ENCODE data around the gene SCUBE1. TPM values are rescaled to one million over a fixed set of nuclear protein-coding genes. Genes with fewer than 3 reads are reported as not detected.

Gene SCUBE1
- total RNA-seq, 1 donor from 2014 or later: not detected

DNA sequence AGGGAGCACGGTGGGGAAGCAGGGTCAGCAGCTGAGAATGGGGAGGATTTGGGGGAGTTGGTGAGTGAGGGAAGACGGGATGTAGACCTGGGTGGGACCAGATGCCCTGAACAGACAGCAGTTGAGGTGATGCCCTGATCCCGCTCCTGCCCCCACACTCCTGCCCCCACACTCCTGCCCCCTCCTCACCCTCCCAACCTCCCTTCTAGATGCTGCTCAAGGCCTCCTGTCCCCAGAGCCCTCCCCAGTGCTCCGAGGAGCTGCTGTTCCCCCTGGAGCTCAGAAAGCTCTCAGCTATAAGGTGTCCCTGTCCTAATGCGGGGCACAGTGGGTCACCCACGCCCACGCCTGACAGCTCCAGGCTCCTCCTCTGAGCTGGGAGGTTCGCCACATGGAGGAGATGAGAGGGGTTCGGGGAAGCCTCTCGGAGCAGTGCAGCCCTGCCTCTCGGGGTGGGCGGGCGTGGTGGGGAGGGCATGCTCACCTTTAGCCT, 131.2 kb downstream of the SCUBE1 start:
- no peak overlapping the region for H3K27ac Mint-ChIP-seq
- no peaks in the 10 kb centered on the region for H3K4me1 Mint-ChIP-seq (ENCODE audit: low read depth)
- H3K9me3 Mint-ChIP-seq: no peaks in the 10 kb centered on the region
- no peaks in the 10 kb centered on the region for H3K27me3 Mint-ChIP-seq (ENCODE audit: low read depth)
- intact Hi-C loops (cut with micrococcal nuclease): no loop called here
- H3K4me3 Mint-ChIP-seq (ENCODE audit: low read depth): no peak overlapping the region
- no peaks in the 10 kb centered on the region for H3K36me3 Mint-ChIP-seq (ENCODE audit: low read depth)
- no peak for DNase-seq (ENCODE audit: low spot score)

DNA sequence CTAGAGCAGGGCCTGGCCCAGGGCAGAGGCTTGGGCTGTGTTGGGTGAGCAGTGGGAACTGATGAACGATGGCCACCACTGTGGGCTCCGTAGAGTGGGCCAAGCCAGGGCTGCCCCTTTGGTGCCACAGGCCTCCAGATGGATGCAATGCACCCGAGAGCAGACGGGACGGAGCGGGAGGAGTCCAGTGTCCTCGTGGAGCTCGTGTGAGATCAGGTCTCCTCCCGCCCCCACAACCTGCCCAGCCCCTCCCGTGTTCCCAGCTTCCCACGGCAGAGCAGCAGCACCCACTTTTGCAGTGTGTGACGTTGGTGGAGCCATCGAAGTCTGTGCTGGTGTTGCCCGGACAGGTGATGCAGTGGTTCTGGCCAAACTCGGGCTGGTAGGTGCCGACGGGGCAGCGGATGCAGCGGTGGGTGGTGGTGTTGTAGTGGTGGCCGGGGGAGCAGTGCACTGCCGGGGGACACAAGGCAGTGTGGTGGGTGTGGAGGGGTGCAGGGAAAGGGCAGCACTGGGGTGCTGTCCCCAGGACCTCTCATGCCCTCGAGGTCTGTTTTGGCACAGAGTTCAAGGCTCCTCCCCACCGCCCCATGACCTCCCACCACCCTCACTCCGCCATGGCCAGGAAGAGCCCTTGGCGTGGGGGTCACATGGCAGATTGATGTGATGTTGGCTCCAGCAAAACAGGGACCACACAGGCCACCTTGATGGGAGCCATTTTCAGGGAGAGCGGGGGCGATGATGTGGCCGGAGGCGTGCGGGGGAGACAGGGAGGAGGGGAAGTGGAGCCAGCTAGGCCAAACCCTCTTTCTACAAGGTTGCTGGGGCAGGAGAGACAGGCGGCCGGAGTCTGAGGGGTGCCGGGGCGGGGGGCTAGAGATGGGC, 132.3 kb downstream of the SCUBE1 start:
- Mint-ChIP-seq H3K4me3 (ENCODE audit: low read depth) (no peak overlapping the region), H3K36me3 (ENCODE audit: low read depth) (no peaks in the 10 kb centered on the region), H3K4me1 (ENCODE audit: low read depth) (no peaks in the 10 kb centered on the region), H3K27me3 (ENCODE audit: low read depth) (no peaks in the 10 kb centered on the region), H3K9me3 (no peaks in the 10 kb centered on the region), H3K27ac (no peak overlapping the region)
- intact Hi-C loops (cut with micrococcal nuclease): no loop called here
- no peak for DNase-seq (ENCODE audit: low spot score)

DNA sequence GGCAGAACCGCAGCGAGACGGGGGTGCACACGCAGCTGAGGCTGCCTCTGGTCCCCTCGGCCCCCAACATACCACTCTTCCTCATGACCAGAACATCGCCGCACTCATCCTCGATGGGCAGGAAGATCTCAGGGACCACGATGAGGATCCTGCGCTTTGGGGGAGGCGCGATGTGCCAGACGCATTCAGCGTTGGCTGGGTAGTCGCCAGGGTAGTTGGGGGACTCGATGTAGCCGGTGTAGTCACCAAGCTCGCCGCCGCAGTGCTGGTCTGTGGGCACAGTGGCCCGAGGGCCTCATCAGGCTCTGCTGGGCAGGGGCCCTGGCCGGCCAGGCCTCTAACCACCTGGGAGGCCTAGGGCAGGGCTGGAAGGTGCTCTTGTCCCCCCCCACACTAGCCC, 133.2 kb downstream of the SCUBE1 start:
- intact Hi-C loops (cut with micrococcal nuclease): no loop called here
- DNase-seq (ENCODE audit: low spot score): no peak
- H3K27ac Mint-ChIP-seq: no peak overlapping the region
- H3K9me3 Mint-ChIP-seq: no peaks in the 10 kb centered on the region
- H3K36me3 Mint-ChIP-seq (ENCODE audit: low read depth): no peaks in the 10 kb centered on the region
- H3K4me3 Mint-ChIP-seq (ENCODE audit: low read depth): no peak overlapping the region
- no peaks in the 10 kb centered on the region for H3K4me1 Mint-ChIP-seq (ENCODE audit: low read depth)
- H3K27me3 Mint-ChIP-seq (ENCODE audit: low read depth): no peaks in the 10 kb centered on the region

GRCh38 chr22:43209523-43209890, 133.7 kb downstream of the SCUBE1 start:
- Mint-ChIP-seq H3K4me1 (ENCODE audit: low read depth) (no peaks in the 10 kb centered on the region), H3K4me3 (ENCODE audit: low read depth) (no peak overlapping the region), H3K9me3 (no peaks in the 10 kb centered on the region), H3K27ac (no peak overlapping the region), H3K36me3 (ENCODE audit: low read depth) (no peaks in the 10 kb centered on the region), H3K27me3 (ENCODE audit: low read depth) (no peaks in the 10 kb centered on the region)
- intact Hi-C loops (cut with micrococcal nuclease): no loop called here
- DNase-seq (ENCODE audit: low spot score): no peak

GRCh38 chr22:43208703-43209522, 134.3 kb downstream of the SCUBE1 start:
- no peaks in the 10 kb centered on the region for H3K4me1 Mint-ChIP-seq (ENCODE audit: low read depth)
- no peak overlapping the region for H3K27ac Mint-ChIP-seq

GRCh38 chr22:43207849-43208702, 135.1 kb downstream of the SCUBE1 start:
- Mint-ChIP-seq H3K9me3 (no peaks in the 10 kb centered on the region), H3K4me3 (ENCODE audit: low read depth) (no peak overlapping the region), H3K4me1 (ENCODE audit: low read depth) (no peaks in the 10 kb centered on the region), H3K27me3 (ENCODE audit: low read depth) (no peaks in the 10 kb centered on the region), H3K27ac (no peak overlapping the region), H3K36me3 (ENCODE audit: low read depth) (no peaks in the 10 kb centered on the region)
- intact Hi-C loops (cut with micrococcal nuclease): no loop called here
- DNase-seq (ENCODE audit: low spot score): no peak

More at GRCh38 chr22:43208703-43209522, 134.3 kb downstream of the SCUBE1 start:
- Mint-ChIP-seq H3K9me3 (no peaks in the 10 kb centered on the region), H3K36me3 (ENCODE audit: low read depth) (no peaks in the 10 kb centered on the region), H3K27me3 (ENCODE audit: low read depth) (no peaks in the 10 kb centered on the region), H3K4me3 (ENCODE audit: low read depth) (no peak overlapping the region)
- intact Hi-C loops (cut with micrococcal nuclease): no loop called here
- no peak for DNase-seq (ENCODE audit: low spot score)

GRCh38 chr22:43207386-43207785, 135.8 kb downstream of the SCUBE1 start:
- H3K27ac Mint-ChIP-seq: no peak overlapping the region
- intact Hi-C loops (cut with micrococcal nuclease): no loop called here
- no peak for DNase-seq (ENCODE audit: low spot score)
- H3K9me3 Mint-ChIP-seq: no peaks in the 10 kb centered on the region
- no peaks in the 10 kb centered on the region for H3K36me3 Mint-ChIP-seq (ENCODE audit: low read depth)
- H3K27me3 Mint-ChIP-seq (ENCODE audit: low read depth): no peaks in the 10 kb centered on the region
- no peaks in the 10 kb centered on the region for H3K4me1 Mint-ChIP-seq (ENCODE audit: low read depth)
- H3K4me3 Mint-ChIP-seq (ENCODE audit: low read depth): no peak overlapping the region

- Mint-ChIP-seq H3K9me3 (no peaks in the 10 kb centered on the region), H3K27me3 (ENCODE audit: low read depth) (no peaks in the 10 kb centered on the region), H3K27ac (no peak overlapping the region), H3K4me1 (ENCODE audit: low read depth) (no peaks in the 10 kb centered on the region), H3K4me3 (ENCODE audit: low read depth) (no peak overlapping the region), H3K36me3 (ENCODE audit: low read depth) (no peaks in the 10 kb centered on the region)
- intact Hi-C loops (cut with micrococcal nuclease): no loop called here
- no peak for DNase-seq (ENCODE audit: low spot score)
These were observed 136.5 kb downstream of the SCUBE1 start for GRCh38 chr22:43206509-43207161.

GRCh38 chr22:43205748-43206508, 137.2 kb downstream of the SCUBE1 start:
- no peak for DNase-seq (ENCODE audit: low spot score)
- peak overlapping the region; percentile 40 for H3K27ac Mint-ChIP-seq
- no peaks in the 10 kb centered on the region for H3K27me3 Mint-ChIP-seq (ENCODE audit: low read depth)
- no peaks in the 10 kb centered on the region for H3K4me1 Mint-ChIP-seq (ENCODE audit: low read depth)
- no peaks in the 10 kb centered on the region for H3K9me3 Mint-ChIP-seq
- H3K36me3 Mint-ChIP-seq (ENCODE audit: low read depth): no peaks in the 10 kb centered on the region
- no peak overlapping the region for H3K4me3 Mint-ChIP-seq (ENCODE audit: low read depth)
- intact Hi-C loops (cut with micrococcal nuclease): no loop called here

- Mint-ChIP-seq H3K36me3 (ENCODE audit: low read depth) (no peaks in the 10 kb centered on the region), H3K27me3 (ENCODE audit: low read depth) (no peaks in the 10 kb centered on the region), H3K27ac (no peak overlapping the region), H3K4me3 (ENCODE audit: low read depth) (no peak overlapping the region), H3K9me3 (no peaks in the 10 kb centered on the region), H3K4me1 (ENCODE audit: low read depth) (no peaks in the 10 kb centered on the region)
- intact Hi-C loops (cut with micrococcal nuclease): no loop called here
- no peak for DNase-seq (ENCODE audit: low spot score)
These were observed 137.9 kb downstream of the SCUBE1 start for GRCh38 chr22:43205261-43205691.

- H3K27me3 Mint-ChIP-seq (ENCODE audit: low read depth): no peaks in the 10 kb centered on the region
- H3K4me1 Mint-ChIP-seq (ENCODE audit: low read depth): no peaks in the 10 kb centered on the region
- H3K9me3 Mint-ChIP-seq: no peaks in the 10 kb centered on the region
- no peak overlapping the region for H3K4me3 Mint-ChIP-seq (ENCODE audit: low read depth)
- DNase-seq (ENCODE audit: low spot score): no peak
- H3K27ac Mint-ChIP-seq: no peak overlapping the region
- intact Hi-C loops (cut with micrococcal nuclease): no loop called here
- H3K36me3 Mint-ChIP-seq (ENCODE audit: low read depth): no peaks in the 10 kb centered on the region
These were observed 139.6 kb downstream of the SCUBE1 start for GRCh38 chr22:43203471-43203981.

Measured in activated T-helper 2 cell treated with anti-CD3 and anti-CD28 coated beads, Interferon-gamma antibody, Interleukin-2, Interleukin-4, amounts not matched to agents 10 μg/mL and 5 μg/mL and 100 μg/mL, durations not matched to agents 14 hours and 24 hours and 36 hours (primary cell).